ENCODE data around the gene ACACA. TPM values are rescaled to one million over a fixed set of nuclear protein-coding genes. Genes with fewer than 3 reads are reported as not detected.
"Not testable (repeated sequence)": the region's sequence is repeated elsewhere in the genome, so short reads cannot be mapped to it uniquely, and the experiment has no call there.

Gene ACACA
- total RNA-seq, 1 experiment from 2014 or later = 35.0 TPM

DNA sequence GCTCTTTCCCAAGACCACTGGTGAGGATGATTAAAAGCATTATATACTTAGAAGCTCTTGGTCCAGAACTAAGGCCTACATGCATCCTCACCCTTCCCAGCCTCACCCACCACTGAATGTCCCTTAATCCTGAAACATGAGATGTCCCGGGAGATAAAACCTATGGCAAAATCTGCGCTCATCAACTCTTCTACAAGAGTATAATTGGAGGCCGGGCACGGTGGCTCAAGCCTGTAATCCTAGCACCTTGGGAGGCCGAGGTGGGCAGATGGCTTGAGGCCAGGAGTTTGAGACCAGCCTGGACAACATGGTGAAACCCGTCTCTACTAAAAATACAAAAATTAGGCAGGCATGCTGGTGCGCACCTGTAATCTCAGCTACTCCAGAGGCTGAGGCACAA lies 13.3 kb downstream of the ACACA start:
- no peak for DNase-seq (ENCODE audit: low read depth)

DNA sequence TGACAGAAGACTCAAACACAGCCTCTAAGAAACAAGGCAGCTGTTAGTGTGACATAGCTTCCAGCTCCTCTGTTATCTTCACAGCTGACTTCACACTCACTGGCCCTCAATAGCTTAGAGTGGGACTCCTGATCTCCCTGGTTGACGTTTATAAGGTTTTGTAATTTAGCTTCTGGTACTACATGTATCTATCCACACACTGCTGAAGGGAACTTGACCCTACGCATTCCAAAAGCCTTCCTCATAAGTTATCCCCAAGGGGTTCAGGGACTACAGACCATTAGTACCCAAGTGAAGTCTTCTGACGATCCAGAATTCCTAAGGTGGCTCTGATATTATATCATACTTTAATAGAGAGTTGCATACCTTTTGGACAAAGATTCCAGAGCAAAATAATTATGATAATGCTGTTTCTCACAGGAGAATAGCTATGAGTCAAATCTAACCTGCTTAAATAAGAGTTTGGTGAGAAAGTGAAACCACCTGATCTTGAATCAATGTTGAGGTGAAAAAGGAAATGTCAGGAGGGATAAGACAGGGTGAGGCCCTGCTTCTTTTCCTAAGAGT lies 14.5 kb downstream of the ACACA start:
- peak; percentile 87 for DNase-seq (ENCODE audit: low read depth)

DNA sequence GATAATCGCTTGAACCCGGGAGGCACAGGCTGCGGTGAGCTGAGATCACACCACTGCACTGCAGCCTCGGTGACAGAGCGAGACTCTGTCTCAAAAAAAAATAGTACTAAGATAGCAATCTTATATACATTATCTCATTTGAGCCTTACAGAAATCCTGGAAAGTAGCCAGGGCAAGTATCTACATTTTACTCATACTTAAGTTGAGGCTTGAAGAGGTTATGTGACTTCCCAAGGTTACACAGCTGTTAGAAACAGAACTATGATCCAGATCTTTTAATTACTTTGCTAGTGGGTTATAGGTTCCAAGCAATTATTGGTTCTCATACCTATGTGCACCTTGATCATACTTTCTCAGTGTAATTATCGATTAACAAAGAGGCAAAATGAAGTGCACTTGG lies 15.5 kb downstream of the ACACA start:
- no peak for DNase-seq (ENCODE audit: low read depth)

DNA sequence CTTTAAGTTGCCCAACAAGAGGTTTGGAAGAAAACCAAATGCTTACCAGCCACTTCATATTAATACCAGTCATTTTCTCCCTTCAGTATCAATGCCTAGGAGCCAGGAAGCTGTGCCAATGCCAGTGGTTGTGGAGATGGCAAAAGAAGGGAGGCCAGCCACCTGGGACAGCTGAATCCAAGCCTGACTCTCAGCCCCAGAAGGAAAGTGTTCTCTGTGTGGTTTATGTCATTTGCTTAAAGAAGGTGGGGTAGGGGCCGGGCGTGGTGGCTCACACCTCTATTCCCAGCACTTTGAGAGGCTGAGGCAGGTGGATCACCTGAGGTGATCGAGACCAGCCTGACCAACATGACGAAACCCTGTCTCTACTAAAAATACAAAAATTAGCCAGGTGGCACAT lies 17.5 kb downstream of the ACACA start:
- no peak for DNase-seq (ENCODE audit: low read depth)

DNA sequence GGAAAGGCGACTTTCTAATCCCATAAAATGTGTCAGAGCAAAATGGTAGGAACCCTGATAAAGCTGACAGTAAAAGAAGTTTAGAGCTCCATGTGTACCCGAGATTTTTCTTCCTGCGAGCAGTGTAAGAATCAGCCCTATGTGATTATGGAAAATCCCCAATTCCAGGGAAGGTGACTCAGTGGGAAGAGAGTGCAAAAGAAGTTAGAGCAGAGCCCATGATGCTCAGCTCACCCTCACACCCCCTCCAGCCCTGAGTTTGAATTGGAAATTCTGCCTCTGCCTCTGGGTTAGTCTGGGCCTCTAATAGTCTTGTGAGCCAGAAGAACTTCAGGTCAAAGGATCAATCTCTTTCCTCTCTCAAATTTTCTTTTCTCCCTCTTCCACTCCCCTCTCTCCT lies 18.4 kb downstream of the ACACA start:
- no peak for DNase-seq (ENCODE audit: low read depth)

DNA sequence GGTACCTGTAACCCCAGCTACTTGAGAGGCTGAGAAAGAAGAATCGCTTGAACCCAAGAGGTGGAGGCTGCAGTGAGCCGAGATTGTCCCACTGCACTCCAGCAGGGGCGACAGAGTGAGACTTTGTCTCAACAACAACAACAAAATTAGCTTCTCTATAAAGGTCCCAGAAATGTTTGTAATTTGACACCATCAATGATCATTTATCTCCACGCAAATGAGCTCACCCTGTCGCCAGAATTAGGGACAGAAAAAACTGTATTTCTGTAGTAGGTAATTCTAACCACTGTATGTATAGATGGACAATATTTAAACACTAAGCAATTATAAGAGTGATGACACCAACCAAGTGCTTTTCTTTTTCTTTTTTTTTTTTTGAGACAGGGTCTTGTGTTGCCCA lies 20.2 kb downstream of the ACACA start:
- DNase-seq (ENCODE audit: low read depth) = no peak

DNA sequence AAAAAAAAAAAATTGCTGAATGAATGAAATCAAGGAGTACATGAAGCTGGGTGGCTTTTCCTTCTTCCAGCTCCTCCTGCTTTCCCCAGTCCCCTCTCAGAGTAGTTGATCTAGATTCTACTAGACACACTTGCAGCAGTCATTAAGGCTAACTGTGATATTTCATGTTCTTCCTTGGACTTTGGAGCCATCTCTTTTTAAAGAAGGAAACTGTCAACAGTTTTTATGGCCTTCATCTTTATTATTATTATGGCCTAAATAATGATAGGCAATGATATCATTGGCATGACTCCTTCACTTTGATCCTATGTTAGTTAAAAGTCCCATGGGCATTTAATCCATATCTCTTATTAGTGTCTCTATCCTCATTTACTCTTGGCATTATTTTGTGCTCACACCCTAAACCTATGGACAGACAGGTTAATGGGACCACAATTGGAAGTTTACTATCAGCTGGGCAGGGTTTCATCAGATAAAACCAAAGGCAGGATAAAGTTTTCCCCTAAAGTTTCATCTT lies 21.1 kb downstream of the ACACA start:
- DNase-seq (ENCODE audit: low read depth) = no peak

DNA sequence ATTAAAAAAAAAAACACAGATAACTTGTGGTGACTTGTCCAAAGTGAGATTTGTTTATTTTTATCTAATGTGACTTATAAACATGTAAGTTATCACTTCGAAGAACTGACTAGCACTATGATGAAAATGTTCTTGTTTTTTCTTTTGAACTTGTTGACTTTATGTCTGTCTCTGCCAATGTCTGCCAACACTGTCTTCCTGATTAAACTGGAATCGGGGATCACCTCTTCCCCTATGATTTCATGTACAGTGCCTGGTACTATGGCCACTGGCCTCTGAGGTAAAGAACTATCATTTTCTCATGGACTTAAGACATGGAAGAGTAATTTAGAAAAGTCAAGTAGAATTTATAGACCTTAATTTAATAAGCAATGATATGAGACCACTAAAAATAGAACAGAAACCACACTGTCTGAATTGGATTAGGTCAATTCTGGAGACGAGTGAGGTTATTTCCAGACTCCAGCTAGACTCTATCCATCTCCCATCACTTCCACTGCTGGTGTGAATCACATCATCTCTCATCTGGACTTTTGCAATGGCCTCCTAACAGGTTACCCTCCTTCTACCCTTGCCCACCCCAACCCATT lies 22.0 kb downstream of the ACACA start:
- DNase-seq (ENCODE audit: low read depth) = no peak

DNA sequence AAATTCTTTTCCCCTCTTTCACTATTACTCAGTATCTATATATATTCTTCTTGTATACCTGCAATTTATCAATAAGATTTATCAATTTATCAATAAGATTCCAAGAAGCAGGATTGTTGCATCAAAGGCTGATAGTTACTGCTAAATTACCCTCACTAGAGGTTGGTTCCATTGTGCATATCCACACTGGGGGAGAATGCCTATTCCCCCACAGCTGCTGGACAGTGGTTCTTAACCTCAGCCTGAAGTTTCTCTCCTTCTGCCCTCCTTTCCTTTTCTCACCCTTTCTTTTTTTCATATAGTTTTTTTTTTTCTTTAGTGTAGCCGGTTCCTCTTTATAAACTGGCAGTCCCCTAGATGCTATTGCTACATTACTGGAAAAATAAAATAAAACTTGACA lies 24.6 kb downstream of the ACACA start:
- no peak for DNase-seq (ENCODE audit: low read depth)

DNA sequence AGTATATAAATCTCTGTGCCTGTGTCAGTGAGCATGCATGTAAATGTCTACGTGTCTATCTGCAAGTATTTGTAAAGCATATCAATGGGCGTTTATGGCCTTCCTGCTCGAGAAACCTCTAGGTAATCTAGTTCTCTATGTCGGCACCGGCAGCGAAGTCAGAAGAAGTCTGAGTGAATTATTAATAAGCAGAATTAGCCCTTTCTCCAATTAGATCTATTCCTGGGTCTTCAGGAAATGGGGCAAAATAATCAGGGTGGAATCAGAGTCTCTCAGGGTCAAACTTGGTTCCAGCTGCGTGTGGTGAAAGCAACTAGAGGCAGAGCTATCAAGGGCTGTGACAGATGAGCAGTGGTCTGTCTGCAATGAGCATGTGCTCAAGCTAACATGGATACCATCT lies 30.9 kb downstream of the ACACA start, which contains the start of gene C17orf78:
Gene C17orf78 (plus strand): TSS at position 280 of the 400 bp plus-strand sequence. CDS start 108 bp downstream, at position 388.
- no peak for DNase-seq (ENCODE audit: low read depth)

DNA sequence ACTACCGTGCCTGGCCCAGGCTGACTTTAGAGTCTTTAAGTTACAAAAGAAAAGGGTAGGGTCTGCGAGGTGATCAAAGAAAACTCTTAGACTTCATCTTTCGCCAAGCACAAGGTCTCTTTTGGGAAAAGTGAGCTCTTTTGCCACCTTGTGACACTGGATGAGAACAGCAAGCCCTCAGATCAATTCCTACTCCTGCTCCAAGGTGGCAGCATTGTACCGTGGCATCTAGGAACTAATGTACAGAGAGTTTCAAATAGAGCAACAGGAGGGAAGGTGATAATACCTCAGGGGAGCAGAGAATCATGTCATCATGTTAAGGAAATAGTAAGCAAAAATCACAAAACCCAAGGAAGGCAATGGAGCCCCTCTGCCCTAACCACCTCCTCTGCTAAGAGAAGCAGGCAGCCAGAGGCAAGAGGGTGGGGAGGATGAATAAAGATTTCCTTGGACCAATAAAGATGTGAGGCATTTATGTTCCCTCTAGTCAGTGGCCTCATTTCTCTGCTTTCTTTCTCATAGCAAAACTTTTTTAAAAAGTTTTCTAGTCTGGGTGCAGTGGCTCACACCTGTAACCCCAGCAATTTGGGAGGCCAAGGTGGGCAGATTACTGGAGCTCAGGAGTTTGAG lies 33.0 kb downstream of the ACACA start:
- peak; percentile 76 for DNase-seq (ENCODE audit: low read depth)

DNA sequence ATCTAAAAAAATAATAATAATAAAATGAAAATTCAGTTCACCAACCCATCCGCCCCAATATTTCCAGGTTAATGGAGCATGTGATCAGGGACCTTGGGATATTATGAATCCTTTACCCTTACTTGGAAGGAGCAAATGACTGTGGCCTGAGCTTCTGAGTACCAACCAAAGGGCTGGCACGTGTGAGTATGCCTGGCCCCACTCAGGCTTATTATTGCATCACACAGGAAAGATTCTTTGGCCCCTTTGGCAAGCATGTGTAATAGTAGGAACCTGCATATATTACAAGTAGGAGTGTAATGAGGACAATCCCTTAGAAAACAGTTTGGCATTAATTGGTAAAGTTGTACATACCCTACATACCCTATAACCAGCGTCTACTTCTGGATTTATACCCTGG lies 38.1 kb downstream of the ACACA start:
- DNase-seq (ENCODE audit: low read depth) = no peak

DNA sequence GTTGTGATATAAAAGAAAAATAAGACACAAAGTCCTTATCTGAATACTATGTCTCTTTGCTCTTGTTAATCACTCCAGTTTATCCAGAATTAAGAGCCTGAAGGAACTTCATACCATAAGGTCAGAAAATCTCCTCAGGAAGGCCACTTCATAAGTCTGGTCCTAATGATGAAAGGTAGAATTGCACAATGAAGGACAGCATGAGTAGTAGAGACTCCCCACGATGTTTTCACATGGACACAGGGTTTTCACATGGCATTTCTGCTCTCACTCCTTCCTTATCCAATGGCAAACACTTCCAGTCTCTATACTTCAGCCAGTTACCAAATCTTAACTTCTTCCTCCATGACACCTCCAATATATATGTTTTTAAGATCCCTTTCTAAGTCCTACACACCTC lies 41.0 kb downstream of the ACACA start:
- DNase-seq (ENCODE audit: low read depth) = no peak

DNA sequence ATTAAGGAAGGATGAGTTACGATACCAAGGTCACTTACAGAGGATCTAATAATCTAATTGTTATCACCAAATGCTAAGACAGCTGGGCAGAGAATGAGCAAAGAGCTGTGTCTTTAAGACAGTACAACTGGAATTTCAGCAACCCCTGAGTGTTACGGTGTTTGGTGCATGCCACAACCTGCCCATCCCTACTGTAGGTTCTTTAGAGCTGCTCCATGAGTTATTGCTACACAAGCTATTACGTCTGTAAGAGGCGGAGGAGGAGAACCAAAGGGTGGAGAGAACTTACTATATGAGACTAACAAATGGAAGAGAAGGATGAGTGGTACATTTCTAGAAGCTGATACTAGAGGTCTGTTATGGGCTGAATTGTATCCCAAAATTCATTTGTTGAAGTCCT lies 45.1 kb downstream of the ACACA start:
- no peak for DNase-seq (ENCODE audit: low read depth)

DNA sequence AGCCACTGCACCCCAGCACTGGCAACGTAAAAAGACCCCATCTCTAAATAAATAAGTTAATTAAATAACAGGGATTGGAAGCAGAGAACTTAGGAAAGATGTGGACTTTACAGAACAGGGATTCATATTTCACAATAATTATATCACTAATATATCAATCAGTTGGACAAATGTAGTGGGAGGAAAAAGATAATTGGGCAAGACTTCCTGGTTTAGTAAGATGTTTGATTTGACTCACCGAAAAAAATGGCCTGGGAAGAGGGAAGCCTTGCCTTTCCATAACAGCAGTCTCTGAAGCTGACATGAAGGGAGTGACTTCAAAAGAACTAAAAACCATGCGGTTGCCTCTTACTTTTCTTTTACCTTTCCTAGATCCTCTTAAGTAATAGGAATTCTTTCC lies 46.0 kb downstream of the ACACA start:
- no peak for DNase-seq (ENCODE audit: low read depth)

DNA sequence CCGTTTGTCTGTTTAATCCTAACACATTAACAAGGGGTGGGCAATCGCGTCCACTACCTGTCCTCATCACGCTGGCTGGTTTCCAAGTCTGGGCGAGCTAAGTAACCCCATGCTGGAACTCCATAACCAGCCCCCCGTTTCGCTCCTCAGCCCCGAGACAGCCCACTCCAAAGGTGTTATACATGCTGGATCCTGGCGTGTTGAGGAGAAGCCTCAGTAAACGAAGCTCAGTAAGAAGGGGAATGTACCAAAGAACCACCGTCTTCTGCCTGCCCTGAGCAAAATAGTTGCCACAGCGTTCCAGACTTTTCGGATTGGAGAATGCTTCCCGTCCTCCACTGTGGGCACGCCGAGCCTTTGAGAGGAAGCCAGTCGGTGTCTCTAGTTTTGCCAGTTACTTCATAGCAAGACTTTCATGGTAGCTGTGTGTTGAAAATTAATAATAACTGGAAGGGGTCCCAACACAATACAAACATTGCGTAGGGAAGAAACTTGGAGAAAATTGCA lies 46.9 kb downstream of the ACACA start:
- no peak for DNase-seq (ENCODE audit: low read depth)

DNA sequence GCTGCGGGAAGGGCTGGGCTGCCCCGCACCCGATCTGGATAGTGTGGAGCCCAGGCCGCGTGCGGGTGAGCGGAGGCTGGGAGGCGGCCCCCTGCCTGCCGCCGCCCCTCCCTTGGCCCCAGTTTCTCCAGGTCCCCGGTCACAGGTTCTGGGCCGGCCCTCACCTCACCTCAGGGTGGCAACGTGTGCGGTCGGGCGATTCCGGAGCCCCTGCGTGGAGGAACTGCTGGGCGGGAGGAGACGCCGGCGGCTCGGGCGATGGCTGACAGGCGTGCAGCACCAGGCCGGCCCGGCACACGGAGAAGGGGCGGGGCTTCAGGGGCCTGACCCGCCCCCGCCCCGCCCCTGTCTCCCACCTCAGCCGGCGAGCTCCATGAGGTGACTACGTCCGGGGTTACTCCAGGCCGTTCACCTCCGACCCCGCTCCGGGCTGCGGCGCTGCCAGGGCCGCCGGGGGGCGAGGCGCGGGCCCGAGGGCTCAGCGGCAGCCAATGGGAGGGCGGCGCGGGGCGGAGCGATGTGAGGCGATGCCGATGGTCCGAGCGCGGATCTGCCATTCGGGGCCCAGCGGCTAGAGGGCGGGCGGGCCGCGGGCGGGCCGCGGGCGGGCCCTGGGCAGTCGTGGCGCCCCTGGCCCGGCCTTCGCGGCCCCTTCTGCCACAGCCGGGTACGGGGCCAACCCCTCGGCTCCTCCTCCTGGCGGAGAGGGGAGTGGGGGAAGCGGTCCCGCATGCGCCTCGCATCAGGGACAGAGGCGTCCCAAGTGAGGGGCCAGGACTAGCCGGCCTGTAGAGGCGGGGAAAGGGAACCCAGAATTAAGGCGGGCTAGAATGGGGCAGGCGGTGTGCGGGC lies 47.6 kb downstream of the ACACA start:
- DNase-seq (ENCODE audit: low read depth) = peak; percentile 95

DNA sequence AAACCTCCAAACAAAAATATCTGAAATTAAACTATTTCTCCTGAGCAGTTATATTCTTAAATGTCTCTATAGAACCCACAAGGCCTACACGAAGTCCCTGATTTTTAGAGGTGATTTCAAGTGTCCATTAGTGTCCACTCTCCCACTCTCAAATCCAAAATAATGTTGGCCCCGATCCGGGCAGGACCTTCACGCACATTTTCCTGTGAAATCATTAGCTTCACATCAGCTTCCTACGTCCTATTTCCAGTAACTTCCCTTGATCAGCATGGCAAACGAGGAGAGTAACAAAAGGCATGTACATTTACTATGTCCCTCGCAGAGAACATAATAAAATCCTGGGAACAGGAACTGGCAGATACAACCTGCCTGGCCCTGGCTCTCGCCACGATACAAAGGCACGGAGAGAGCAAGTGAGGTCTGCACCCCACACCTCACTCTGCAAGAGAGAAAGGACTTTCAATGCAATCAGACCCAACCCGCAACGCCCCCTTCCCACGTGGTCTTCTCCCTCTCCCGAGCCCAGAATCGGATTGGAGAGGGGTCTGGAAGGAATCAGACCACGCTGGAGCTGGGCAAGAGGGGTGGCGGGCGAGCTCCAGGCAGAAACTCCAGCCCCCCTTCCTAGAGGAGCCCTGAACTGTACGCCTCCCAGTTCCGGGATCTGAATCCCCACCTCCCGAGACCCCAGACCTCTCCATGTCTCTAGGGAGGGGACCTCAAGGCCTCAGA lies 48.4 kb downstream of the ACACA start:
- DNase-seq (ENCODE audit: low read depth) = peak; percentile 50

DNA sequence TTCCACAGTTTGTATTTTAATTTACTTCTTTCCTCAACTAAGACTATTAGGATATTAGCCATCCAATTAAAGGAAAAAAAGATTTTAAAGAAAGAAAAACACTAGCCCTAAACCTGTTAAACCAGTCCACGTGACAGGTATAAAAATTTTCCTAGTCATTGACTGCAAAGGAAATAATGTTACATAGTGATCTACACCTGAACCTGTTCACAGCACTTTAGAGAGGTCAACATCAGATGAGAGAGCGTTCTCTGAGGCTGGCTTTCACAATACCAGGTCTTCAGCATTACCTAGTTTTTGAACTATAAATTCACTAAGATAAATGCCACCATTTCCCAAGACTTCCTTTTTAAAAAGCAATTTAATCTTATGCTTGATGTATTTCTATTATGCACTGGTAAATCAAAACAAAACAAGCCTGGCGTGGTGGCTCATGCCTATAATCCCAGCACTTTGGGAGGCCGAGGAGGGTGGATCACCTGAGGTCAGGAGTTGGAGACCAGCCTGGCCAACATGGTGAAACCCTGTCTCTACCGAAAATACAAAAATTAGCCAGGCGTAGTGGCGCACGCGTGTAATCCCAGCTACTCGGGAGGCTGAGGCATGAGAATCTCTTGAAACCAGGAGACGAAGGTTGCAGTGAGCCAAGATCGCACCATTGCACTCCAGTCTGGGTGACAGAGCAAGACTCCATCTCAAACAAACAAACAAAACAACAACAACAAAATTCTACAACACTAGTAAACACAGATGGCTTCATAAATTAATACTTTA lies 49.7 kb downstream of the ACACA start:
- DNase-seq (ENCODE audit: low read depth) = not testable (repeated sequence)

DNA sequence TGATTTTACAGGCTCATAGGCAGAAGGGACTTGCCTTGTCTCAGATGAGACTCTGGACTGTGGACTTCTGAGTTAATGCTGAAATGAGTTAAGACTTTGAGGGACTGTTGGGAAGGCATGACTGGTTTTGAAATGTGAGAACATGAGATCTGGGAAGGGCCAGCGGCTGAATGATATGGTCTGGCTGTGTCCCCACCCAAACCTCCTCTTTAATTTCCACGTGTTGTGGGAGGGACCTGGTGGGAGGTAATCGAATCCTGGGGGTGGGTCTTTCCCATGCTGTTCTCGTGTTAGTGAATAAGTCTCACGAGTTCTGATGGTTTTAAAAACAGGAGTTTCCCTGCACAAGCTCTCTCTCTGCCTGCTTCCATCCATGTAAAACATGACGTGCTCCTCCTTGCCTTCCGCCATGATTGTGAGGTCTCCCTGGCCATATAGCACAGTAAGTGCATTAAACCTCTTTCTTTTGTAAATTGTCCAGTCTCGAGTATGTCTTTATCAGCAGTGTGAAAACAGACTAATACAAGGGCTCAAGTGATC lies 59.7 kb downstream of the ACACA start:
- DNase-seq (ENCODE audit: low read depth) = not testable (repeated sequence)

All from LHCN-M2 (cell line).